HEK293 (cell line): ENCODE results near the gene P2RX6.

Experiments used
- CTCF ChIA-PET: fragments of 350-600 bp; formaldehyde crosslinking; extraction: SDS; loops from one replicate; lab custom pipeline; 2021; ENCODE audit warnings: antibody characterized with exemption; lab: Yijun Ruan, JAX
- POLR2A ChIA-PET: fragments of 300-600 bp; formaldehyde crosslinking; extraction: SDS; loops from one replicate; lab custom pipeline; 2020; ENCODE audit warnings: antibody characterized with exemption, inconsistent platforms; lab: Yijun Ruan, JAX
- H3K27ac ChIP-seq: fragments of 200-500 bp; sonication (Bioruptor generic); 2 replicates; pipeline ENCODE4 v1.5.1; 2014; ENCODE audit warnings: low read depth, low read length, control low read depth, inconsistent platforms; ENCODE audit errors: extremely low read depth
- H3K36me3 ChIP-seq, 2 experiments: fragments of 200-500 bp in 1 of 2; sonication (Bioruptor generic) in 1 of 2; 1 replicate in 1 of 2; 2 replicates in 1 of 2; pipeline ENCODE4 v1.5.1; 2014 to 2017; ENCODE audit warnings: inconsistent platforms in 2 of 2, low read length in 2 of 2; ENCODE audit not compliant: control insufficient read depth in 2 of 2, insufficient read depth in 1 of 2
- H3K4me1 ChIP-seq: fragments of 200-500 bp; sonication (Bioruptor generic); 2 replicates; pipeline ENCODE4 v1.5.1; 2014; ENCODE audit warnings: mild to moderate bottlenecking, low read length, inconsistent platforms; ENCODE audit not compliant: control insufficient read depth, insufficient read depth
- H3K4me3 ChIP-seq: 2 replicates; pipeline ENCODE4 v1.5.1; 2011; ENCODE audit warnings: low read depth, mild to moderate bottlenecking, control low read depth, low read length, moderate library complexity
- H3K9me3 ChIP-seq: fragments of 200-500 bp; sonication (Bioruptor generic); 2 replicates; pipeline ENCODE4 v1.5.1; 2014; ENCODE audit warnings: low read depth, low read length, inconsistent platforms; ENCODE audit not compliant: control insufficient read depth, insufficient read depth
- BCL11A ChIP-seq: fragments of 450-650 bp; formaldehyde crosslinking; IDR thresholded peaks from 2 replicates; pipeline ENCODE4 v1.5.1; 2016; ENCODE audit warnings: low read depth, missing biosample characterization, missing genetic modification characterization
- OSR2 ChIP-seq: fragments of 450-650 bp; formaldehyde crosslinking; IDR thresholded peaks from 2 replicates; pipeline ENCODE4 v1.5.1; 2016; ENCODE audit warnings: missing biosample characterization, missing genetic modification characterization
- OVOL3 ChIP-seq: fragments of 450-650 bp; formaldehyde crosslinking; IDR thresholded peaks from 2 replicates; pipeline ENCODE4 v1.5.1; 2016; ENCODE audit warnings: missing biosample characterization, missing genetic modification characterization
- PRDM4 ChIP-seq: fragments of 450-650 bp; formaldehyde crosslinking; IDR thresholded peaks from 2 replicates; pipeline ENCODE4 v1.5.1; 2017; ENCODE audit warnings: missing biosample characterization, missing genetic modification characterization
- TCF7L2 ChIP-seq: IDR thresholded peaks from 2 replicates; pipeline ENCODE4 v1.6.1; 2011; ENCODE audit warnings: low read depth, mild to moderate bottlenecking, inconsistent platforms, low read length, moderate library complexity, borderline replicate concordance
- ZBTB11 ChIP-seq: fragments of 450-650 bp; formaldehyde crosslinking; conservative IDR thresholded peaks from 2 replicates; pipeline ENCODE4 v1.5.1; 2016; ENCODE audit warnings: low read depth, missing biosample characterization, missing genetic modification characterization
- ZBTB21 ChIP-seq: fragments of 450-650 bp; formaldehyde crosslinking; IDR thresholded peaks from 2 replicates; pipeline ENCODE4 v1.5.1; 2017; ENCODE audit warnings: missing biosample characterization, missing genetic modification characterization
- ZBTB26 ChIP-seq: fragments of 450-650 bp; formaldehyde crosslinking; optimal IDR thresholded peaks from 2 replicates; pipeline ENCODE3; 2016; ENCODE audit warnings: missing biosample characterization, mild to moderate bottlenecking, missing genetic modification characterization
- ZBTB48 ChIP-seq: fragments of 450-650 bp; formaldehyde crosslinking; IDR thresholded peaks from 2 replicates; pipeline ENCODE4 v1.5.1; 2016; ENCODE audit warnings: missing biosample characterization, missing genetic modification characterization
- ZFP41 ChIP-seq: fragments of 450-650 bp; formaldehyde crosslinking; IDR thresholded peaks from 2 replicates; pipeline ENCODE4 v1.5.1; 2016; ENCODE audit warnings: missing biosample characterization, missing genetic modification characterization, borderline replicate concordance
- ZNF184 ChIP-seq: fragments of 450-650 bp; IDR thresholded peaks from 2 replicates; pipeline ENCODE4 v1.5.1; 2018; ENCODE audit warnings: missing biosample characterization, mild to moderate bottlenecking, missing genetic modification characterization
- ZNF19 ChIP-seq: fragments of 450-650 bp; formaldehyde crosslinking; IDR thresholded peaks from 2 replicates; pipeline ENCODE4; 2016; ENCODE audit warnings: missing biosample characterization, missing genetic modification characterization, low read depth
- ZNF221 ChIP-seq: fragments of 450-650 bp; formaldehyde crosslinking; IDR thresholded peaks from 2 replicates; pipeline ENCODE4 v1.5.1; 2017; ENCODE audit warnings: missing biosample characterization, missing genetic modification characterization, borderline replicate concordance
- ZNF350 ChIP-seq: fragments of 450-650 bp; formaldehyde crosslinking; IDR thresholded peaks from 2 replicates; pipeline ENCODE4 v1.5.0; 2017; ENCODE audit warnings: missing biosample characterization, mild to moderate bottlenecking, missing genetic modification characterization
- ZNF37A ChIP-seq: fragments of 450-650 bp; IDR thresholded peaks from 2 replicates; pipeline ENCODE4 v1.5.1; 2018; ENCODE audit warnings: missing biosample characterization, missing genetic modification characterization
- ZNF398 ChIP-seq: fragments of 450-650 bp; formaldehyde crosslinking; IDR thresholded peaks from 2 replicates; pipeline ENCODE4 v1.5.1; 2017; ENCODE audit warnings: missing biosample characterization, missing genetic modification characterization
- ZNF639 ChIP-seq: fragments of 450-650 bp; formaldehyde crosslinking; IDR thresholded peaks from 2 replicates; pipeline ENCODE4 v1.5.1; 2016; ENCODE audit warnings: missing biosample characterization, missing genetic modification characterization
- ZSCAN5A ChIP-seq: fragments of 450-650 bp; formaldehyde crosslinking; IDR thresholded peaks from 2 replicates; pipeline ENCODE4 v1.5.1; 2016; ENCODE audit warnings: missing biosample characterization, missing genetic modification characterization

The P2RX6 gene

GRCh38 chr22:21047035-21047661, 32.2 kb downstream of the P2RX6 start:
- Histone ChIP-seq H3K27ac (no peak overlapping the region), H3K4me1 (no peaks in the 10 kb centered on the region; the same call in 1 of the 2 replicates), H3K9me3 (no peaks in the 10 kb centered on the region), H3K36me3 (no peaks in the 10 kb centered on the region), H3K4me3 (no peak overlapping the region)
- CTCF ChIA-PET: interaction anchor here (0.6 kb wide), 1 partner anchor 65 kb away, joined by 4 read pairs; the partner anchor contains the start of gene LZTR1
- POLR2A ChIA-PET: no interaction called here
- TF ChIP-seq ZNF639 (tag by site-specific recombination) (no peak), OVOL3 (no peak), ZNF184 (tag by site-specific recombination) (no peak), ZNF37A (tag by site-specific recombination) (no peak), BCL11A (tag by site-specific recombination) (no peak), ZBTB21 (tag by site-specific recombination) (no peak), ZNF398 (no peak), TCF7L2 (no peak), OSR2 (tag by site-specific recombination) (no peak), ZSCAN5A (tag by site-specific recombination) (no peak), ZFP41 (tag by site-specific recombination) (no peak), ZNF19 (tag by site-specific recombination) (no peak), ZNF221 (tag by site-specific recombination) (no peak), ZBTB11 (tag by site-specific recombination) (no peak), ZBTB48 (tag by site-specific recombination) (no peak), ZBTB26 (tag by site-specific recombination) (no peak), ZNF350 (tag by site-specific recombination) (no peak), PRDM4 (no peak)
